ENCODE data around the gene ADGRV1.
"Not testable (repeated sequence)": the region's sequence is repeated elsewhere in the genome, so short reads cannot be mapped to it uniquely, and the experiment has no call there.

Gene ADGRV1

GRCh38 chr5:90644132-90644531 lies 85.5 kb downstream of the ADGRV1 start:
- H3K27me3 Mint-ChIP-seq = no peaks in the 10 kb centered on the region
- no peak for ATAC-seq
- no peaks in the 10 kb centered on the region for H3K4me1 Mint-ChIP-seq
- no peak for DNase-seq
- no peak overlapping the region for H3K27ac Mint-ChIP-seq
- H3K4me3 Mint-ChIP-seq = no peak overlapping the region
- no peaks in the 10 kb centered on the region for H3K9me3 Mint-ChIP-seq

- H3K4me3 Mint-ChIP-seq = no peak overlapping the region
- ATAC-seq (no peak), DNase-seq (no peak)
- H3K27ac Mint-ChIP-seq = no peak overlapping the region
- H3K27me3 Mint-ChIP-seq = no peaks in the 10 kb centered on the region
- H3K9me3 Mint-ChIP-seq = no peaks in the 10 kb centered on the region
- H3K4me1 Mint-ChIP-seq = no peaks in the 10 kb centered on the region
Observed at GRCh38 chr5:90645024-90645610, 86.5 kb downstream of the ADGRV1 start.

GRCh38 chr5:90650767-90651166 lies 92.2 kb downstream of the ADGRV1 start:
- DNase-seq (no peak), ATAC-seq (no peak)
- Mint-ChIP-seq H3K27me3 (peaks cover 7% of the 10 kb centered on the region), H3K27ac (no peak overlapping the region), H3K9me3 (no peaks in the 10 kb centered on the region), H3K4me1 (no peaks in the 10 kb centered on the region), H3K4me3 (no peak overlapping the region)

- no peak overlapping the region for H3K27ac Mint-ChIP-seq
- no peaks in the 10 kb centered on the region for H3K4me1 Mint-ChIP-seq
- DNase-seq (no peak), ATAC-seq (no peak)
- H3K9me3 Mint-ChIP-seq = no peaks in the 10 kb centered on the region
- H3K4me3 Mint-ChIP-seq = no peak overlapping the region
- H3K27me3 Mint-ChIP-seq = peaks cover 7% of the 10 kb centered on the region
Observed at GRCh38 chr5:90654215-90654614, 95.6 kb downstream of the ADGRV1 start.

GRCh38 chr5:90655423-90655822 lies 96.8 kb downstream of the ADGRV1 start:
- Mint-ChIP-seq H3K27ac (no peak overlapping the region), H3K4me3 (no peak overlapping the region), H3K27me3 (peaks cover 6% of the 10 kb centered on the region), H3K4me1 (no peaks in the 10 kb centered on the region), H3K9me3 (no peaks in the 10 kb centered on the region)
- DNase-seq = no peak
- no peak for ATAC-seq

GRCh38 chr5:90657030-90657429 lies 98.4 kb downstream of the ADGRV1 start:
- Mint-ChIP-seq H3K4me3 (no peak overlapping the region), H3K27me3 (no peaks in the 10 kb centered on the region), H3K4me1 (no peaks in the 10 kb centered on the region), H3K27ac (no peak overlapping the region), H3K9me3 (no peaks in the 10 kb centered on the region)
- ATAC-seq (no peak), DNase-seq (no peak)

GRCh38 chr5:90657788-90658187 lies 99.2 kb downstream of the ADGRV1 start:
- Mint-ChIP-seq H3K9me3 (no peaks in the 10 kb centered on the region), H3K27ac (no peak overlapping the region), H3K27me3 (no peaks in the 10 kb centered on the region), H3K4me1 (no peaks in the 10 kb centered on the region), H3K4me3 (no peak overlapping the region)
- no peak for DNase-seq
- no peak for ATAC-seq

- H3K9me3 Mint-ChIP-seq = no peaks in the 10 kb centered on the region
Observed at GRCh38 chr5:90658620-90659019, 100.0 kb downstream of the ADGRV1 start.

GRCh38 chr5:90668079-90668565 lies 109.5 kb downstream of the ADGRV1 start:
- not testable (repeated sequence) for H3K27me3 Mint-ChIP-seq, H3K27ac Mint-ChIP-seq

More at GRCh38 chr5:90658620-90659019, 100.0 kb downstream of the ADGRV1 start:
- ATAC-seq (no peak), DNase-seq (no peak)
- Mint-ChIP-seq H3K4me3 (no peak overlapping the region), H3K27me3 (no peaks in the 10 kb centered on the region), H3K27ac (no peak overlapping the region), H3K4me1 (no peaks in the 10 kb centered on the region)

GRCh38 chr5:90675222-90675621 lies 116.6 kb downstream of the ADGRV1 start:
- ATAC-seq = no peak
- H3K27me3 Mint-ChIP-seq = no peaks in the 10 kb centered on the region
- no peak overlapping the region for H3K4me3 Mint-ChIP-seq
- H3K27ac Mint-ChIP-seq = no peak overlapping the region
- H3K4me1 Mint-ChIP-seq = no peaks in the 10 kb centered on the region
- no peak for DNase-seq
- no peaks in the 10 kb centered on the region for H3K9me3 Mint-ChIP-seq

More at GRCh38 chr5:90668079-90668565, 109.5 kb downstream of the ADGRV1 start:
- ATAC-seq, H3K4me1 Mint-ChIP-seq, H3K4me3 Mint-ChIP-seq, H3K9me3 Mint-ChIP-seq, DNase-seq: not testable (repeated sequence)

GRCh38 chr5:90680921-90681563 lies 122.4 kb downstream of the ADGRV1 start:
- Mint-ChIP-seq H3K4me3 (no peak overlapping the region), H3K9me3 (no peaks in the 10 kb centered on the region), H3K27ac (no peak overlapping the region), H3K27me3 (no peaks in the 10 kb centered on the region), H3K4me1 (no peaks in the 10 kb centered on the region)
- ATAC-seq = no peak
- DNase-seq = no peak

GRCh38 chr5:90682278-90682677 lies 123.7 kb downstream of the ADGRV1 start:
- Mint-ChIP-seq H3K9me3 (no peaks in the 10 kb centered on the region), H3K27me3 (no peaks in the 10 kb centered on the region), H3K4me1 (no peaks in the 10 kb centered on the region), H3K27ac (no peak overlapping the region), H3K4me3 (no peak overlapping the region)
- DNase-seq = no peak
- no peak for ATAC-seq

GRCh38 chr5:90685425-90686022 lies 126.9 kb downstream of the ADGRV1 start:
- Mint-ChIP-seq H3K9me3 (no peaks in the 10 kb centered on the region), H3K4me1 (no peaks in the 10 kb centered on the region), H3K27me3 (no peaks in the 10 kb centered on the region), H3K4me3 (no peak overlapping the region), H3K27ac (no peak overlapping the region)
- ATAC-seq = no peak
- DNase-seq = no peak

- not testable (repeated sequence) for H3K4me1 Mint-ChIP-seq, H3K4me3 Mint-ChIP-seq, H3K27ac Mint-ChIP-seq, H3K27me3 Mint-ChIP-seq, ATAC-seq, DNase-seq, H3K9me3 Mint-ChIP-seq
Observed at GRCh38 chr5:90686363-90686762, 127.8 kb downstream of the ADGRV1 start.

- H3K4me3 Mint-ChIP-seq, H3K9me3 Mint-ChIP-seq, ATAC-seq, DNase-seq, H3K4me1 Mint-ChIP-seq, H3K27ac Mint-ChIP-seq, H3K27me3 Mint-ChIP-seq: not testable (repeated sequence)
Observed at GRCh38 chr5:90687458-90687857, 128.9 kb downstream of the ADGRV1 start.

GRCh38 chr5:90689064-90689463 lies 130.5 kb downstream of the ADGRV1 start:
- ATAC-seq = no peak
- no peaks in the 10 kb centered on the region for H3K27me3 Mint-ChIP-seq
- H3K9me3 Mint-ChIP-seq = no peaks in the 10 kb centered on the region
- no peaks in the 10 kb centered on the region for H3K4me1 Mint-ChIP-seq
- no peak overlapping the region for H3K4me3 Mint-ChIP-seq
- DNase-seq = no peak
- H3K27ac Mint-ChIP-seq = no peak overlapping the region
